Activated CD8-positive, alpha-beta memory T cell treated with anti-CD3 and anti-CD28 coated beads for 36 hours (primary cell): ENCODE results near the gene C9. TPM values are rescaled to one million over a fixed set of nuclear protein-coding genes. Genes with fewer than 3 reads are reported as not detected.
"Not testable (repeated sequence)": the region's sequence is repeated elsewhere in the genome, so short reads cannot be mapped to it uniquely, and the experiment has no call there.

Experiments
- CTCF ChIA-PET: fragments of 350-600 bp; sonication (Branson Sonifier 250); formaldehyde crosslinking; loops from one replicate; lab custom pipeline; 2021; ENCODE audit warnings: antibody characterized with exemption; lab: Charles Lee
- POLR2A ChIA-PET: fragments of 350-600 bp; sonication (Branson Sonifier 250); formaldehyde crosslinking; loops from one replicate; lab custom pipeline; 2021; ENCODE audit warnings: antibody characterized with exemption; lab: Charles Lee
- total RNA-seq, 2 experiments: library from RNA; stranded (reverse); gene quantifications; one replicate each; pipeline ENCODE4 v1.2.3, GENCODE V29; 2021

C9 gene
- not detected for total RNA-seq

DNA sequence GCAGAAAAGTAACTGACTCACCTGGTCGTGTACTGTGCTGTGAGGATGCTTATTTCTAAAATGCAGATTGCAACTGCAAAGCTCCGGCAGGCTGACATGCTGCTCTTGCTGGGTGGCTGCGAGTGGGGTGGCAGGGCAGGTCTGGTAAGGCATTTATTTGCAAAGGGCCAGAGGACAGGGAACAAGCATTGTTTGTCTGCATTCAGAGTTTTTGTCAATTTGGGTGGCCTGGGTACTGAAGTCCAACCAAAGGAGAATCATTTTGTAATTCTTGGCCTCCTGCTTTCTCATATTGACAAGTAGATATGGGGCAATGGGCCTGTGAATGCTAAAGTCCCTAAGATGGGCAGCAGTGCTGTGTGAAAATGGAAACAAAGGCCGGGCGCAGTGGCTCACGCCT is at the start of gene C9:
Gene C9, minus strand, starts transcription at position 129 of the 400 bp plus-strand sequence. Its CDS starts 31 bp downstream, at position 98.
- ChIA-PET CTCF (no interaction called here), POLR2A (no interaction called here)

DNA sequence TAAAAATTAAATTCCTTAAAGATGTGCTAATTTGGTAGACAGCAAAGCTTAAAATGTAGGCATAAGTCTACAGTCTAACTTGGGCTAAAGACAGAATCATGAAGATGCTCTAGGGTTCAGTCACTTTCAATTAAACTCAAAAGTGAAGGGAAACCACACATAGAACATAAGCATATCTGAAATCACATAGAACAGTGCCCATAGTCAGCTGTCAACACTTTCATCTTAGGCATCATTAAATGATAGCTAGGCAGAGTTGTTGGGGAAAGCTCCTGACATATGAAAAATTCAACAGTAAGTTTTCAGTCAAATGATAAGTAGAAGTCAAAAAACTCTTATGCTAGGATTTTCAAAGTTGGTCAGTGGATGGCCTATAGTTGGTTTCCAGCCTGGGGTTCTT is 49.5 kb upstream of the C9 start:
- POLR2A ChIA-PET, result no interaction called here

DNA sequence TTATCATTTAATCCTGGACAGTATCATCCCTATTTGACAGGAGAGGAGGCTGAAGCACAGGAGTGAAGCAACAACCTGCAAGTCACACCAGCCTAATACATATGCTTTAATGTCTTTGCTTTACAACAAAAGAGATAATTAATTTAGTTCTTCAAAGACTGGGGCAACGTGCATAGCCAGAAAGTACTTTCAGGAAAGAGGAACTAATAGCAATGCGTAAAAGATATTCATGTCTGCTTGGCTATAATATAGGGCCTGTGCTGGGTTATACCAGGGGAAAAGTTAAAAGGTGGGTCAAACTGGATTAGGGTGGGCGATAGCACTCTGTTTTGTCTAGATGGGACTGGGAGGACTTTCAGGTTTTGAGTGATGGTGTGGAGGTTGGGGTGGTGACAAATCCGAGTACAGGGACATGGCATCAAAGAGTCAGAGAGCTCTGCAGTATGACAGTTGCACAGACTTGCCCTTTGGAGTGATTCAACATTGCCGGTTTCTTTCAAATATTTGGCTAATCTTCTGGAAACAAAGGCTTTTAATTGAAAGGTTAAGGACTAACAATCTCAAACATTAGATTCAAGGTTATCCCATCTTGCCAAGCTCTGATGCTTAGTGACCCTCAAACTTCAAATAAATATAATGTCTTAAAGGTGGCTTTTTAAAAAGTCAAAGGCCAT is 48.6 kb upstream of the C9 start:
- POLR2A ChIA-PET, result no interaction called here
- CTCF ChIA-PET, result no interaction called here

More for the DNA sequence above, 49.5 kb upstream of the C9 start:
- CTCF ChIA-PET, result no interaction called here

DNA sequence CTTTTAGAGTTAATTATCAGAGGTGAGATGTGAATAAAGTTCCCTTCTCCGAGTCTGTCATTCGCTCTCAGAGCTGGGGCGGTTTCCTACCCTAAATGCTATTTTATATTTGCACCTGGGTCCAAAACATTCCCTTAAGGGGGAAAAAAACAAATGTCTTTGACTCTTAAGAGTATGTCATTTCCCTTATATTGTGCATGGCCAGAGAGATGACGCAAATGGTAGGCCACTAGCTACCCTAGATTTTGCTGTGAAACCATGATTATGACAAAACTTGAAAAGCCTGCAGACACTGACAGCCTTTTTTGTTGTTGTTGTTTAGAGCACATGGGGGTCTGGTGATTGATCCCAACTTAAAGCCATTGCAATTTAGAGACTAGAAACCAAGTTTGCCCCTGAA is 47.7 kb upstream of the C9 start:
- ChIA-PET POLR2A (no interaction called here), CTCF (no interaction called here)

DNA sequence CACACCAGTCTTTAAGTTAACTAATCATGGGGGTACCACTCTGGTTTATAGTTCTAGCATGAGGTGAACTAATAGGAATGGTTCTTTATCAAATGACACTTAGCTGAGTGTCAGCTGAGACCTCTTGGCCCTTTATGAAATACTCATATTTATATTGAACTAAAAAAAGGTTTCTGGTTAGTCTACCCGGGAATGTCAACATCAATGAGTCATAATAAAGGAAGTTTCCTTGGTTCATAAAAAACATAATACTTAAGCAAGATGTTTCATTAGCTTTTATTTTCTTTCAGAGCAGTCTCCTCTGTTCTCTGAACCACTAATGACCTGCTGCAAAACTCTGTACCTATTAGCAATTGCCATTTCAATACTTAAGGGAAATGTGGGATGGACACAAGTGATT is 46.8 kb upstream of the C9 start:
- CTCF ChIA-PET, result no interaction called here
- POLR2A ChIA-PET, result no interaction called here

DNA sequence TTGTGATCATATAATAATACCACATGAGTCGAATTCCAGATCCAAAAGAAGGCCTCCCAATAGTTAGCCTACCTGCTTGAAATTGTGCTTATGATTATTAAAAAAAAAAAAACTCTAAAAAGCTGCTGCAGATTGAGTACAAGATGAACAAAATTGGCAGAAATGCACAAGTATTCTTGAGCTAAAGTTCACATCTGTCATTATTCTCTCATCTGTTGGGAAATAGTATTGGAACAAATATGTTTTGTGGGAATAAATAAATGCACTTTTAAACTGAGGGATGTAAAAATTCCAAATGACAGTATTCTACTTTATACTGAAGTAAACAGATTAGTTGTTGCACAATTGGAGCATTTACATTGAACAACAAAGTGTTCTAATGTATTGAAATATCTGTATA is 44.7 kb upstream of the C9 start:
- POLR2A ChIA-PET, result no interaction called here
- CTCF ChIA-PET, result interaction anchor here (0.7 kb wide), 1 partner anchor 1103 kb away, joined by 3 read pairs; no protein-coding TSS in a partner anchor

DNA sequence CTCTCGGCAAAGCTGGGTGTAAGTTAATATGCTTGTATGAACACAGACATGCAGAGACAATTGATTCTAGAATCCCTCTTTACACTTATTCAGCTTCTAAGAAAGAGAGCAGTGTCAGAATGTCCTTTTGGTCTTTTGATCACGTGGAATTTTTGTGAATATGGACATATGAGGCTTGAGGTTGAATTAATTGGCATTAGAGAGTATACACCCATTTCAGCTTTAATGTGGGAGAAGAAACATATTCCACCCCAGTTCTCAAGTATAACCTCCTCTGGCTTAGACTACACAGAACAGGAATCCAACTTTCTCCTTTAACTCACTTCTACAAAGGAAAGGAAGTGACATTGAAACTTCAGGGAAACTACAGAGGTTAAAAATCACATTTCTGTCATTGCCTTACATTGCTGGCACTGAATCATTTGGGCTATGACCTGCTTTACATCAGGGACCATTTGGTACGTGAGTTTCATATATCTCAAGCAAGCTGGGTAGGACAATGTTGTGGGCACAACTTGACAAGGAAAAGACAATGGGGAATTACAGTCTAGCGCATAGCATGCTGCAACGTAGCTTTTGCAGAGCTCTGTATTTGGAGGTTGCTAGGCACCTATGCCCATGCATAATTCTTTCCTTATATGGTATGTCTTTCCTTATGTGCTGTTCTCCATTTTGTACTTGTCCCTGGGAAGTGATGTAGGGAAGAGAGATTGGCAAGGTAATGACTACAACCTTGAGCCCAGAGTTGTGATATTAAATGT is 41.0 kb upstream of the C9 start:
- POLR2A ChIA-PET, result no interaction called here
- CTCF ChIA-PET, result no interaction called here

DNA sequence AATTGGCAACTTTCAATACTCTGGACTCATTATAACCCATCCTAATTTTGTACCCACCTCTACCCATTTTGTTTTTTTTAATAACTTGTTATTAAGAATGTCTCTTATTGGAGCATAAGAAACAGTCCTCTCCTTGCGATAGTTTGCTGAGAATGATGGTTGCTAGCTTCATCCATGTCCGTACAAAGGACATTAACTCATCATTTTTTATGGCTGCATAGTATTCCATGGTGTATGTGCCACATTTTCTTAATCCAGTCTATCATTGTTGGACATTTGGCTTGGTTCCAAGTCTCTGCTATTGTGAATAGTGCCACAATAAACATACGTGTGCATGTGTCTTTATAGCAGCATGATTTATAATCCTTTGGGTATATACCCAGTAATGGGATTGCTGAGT is 39.5 kb upstream of the C9 start:
- CTCF ChIA-PET, result not testable (repeated sequence)
- POLR2A ChIA-PET, result interaction anchor here (0.6 kb wide), 1 partner anchor 377 kb away, joined by 4 read pairs; no protein-coding TSS in a partner anchor

DNA sequence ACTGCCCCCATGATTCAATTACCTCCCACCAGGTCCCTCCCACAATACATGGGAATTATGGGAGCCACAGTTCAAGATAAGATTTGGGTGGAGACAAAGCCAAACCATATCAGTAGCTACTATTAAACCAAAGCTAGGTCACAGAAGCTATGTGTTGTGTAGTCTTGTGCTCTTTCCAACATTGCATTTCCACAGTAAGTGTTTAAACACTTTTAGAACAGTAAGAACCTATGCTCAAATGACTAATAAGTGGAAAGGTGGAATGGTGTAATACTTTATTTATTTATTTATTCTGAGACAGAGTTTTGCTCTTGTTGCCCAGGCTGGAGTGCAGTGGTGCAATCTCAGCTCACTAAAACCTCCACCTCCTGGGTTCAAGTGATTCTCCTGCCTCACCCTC is 37.8 kb upstream of the C9 start:
- POLR2A ChIA-PET, CTCF ChIA-PET: not testable (repeated sequence)

DNA sequence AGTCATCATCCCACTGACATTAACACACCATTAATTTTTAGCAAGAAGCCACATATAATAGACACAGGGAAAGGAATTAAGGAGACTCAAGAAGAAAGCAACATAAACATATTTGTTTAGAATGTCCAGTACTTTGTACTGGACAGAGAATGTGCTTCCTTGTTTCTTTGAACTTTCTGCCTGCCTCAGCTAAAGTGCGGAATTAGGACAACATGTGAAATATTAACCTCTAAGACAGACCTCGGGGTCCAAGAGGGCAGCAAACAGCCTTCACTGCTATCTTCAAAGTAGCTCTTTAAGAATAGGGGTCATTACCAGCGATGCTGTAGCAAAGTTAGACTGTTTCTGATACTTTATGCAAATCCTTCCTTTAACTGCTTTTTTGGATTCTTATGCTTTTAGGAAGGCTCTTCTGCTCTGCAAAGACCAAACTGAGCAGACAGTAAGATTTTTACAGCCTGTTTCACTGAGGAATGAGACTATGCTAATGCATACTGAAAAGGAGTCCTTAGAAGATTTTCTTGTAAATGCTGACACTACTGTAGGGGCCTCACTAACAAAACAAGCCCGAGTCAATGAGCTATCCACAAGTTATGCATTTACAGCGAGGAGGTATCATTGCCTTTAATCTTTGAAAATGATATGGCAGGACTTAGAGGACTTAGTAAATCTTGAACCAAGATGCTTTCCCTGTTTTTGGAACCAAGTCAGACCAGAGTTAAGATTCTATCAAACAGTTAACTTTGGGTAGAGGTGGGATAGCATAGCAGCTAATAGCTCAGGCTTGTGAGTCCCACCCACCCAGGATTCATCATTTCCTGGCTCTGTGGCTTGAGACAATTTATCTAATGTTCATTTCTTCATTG is 36.7 kb upstream of the C9 start:
- POLR2A ChIA-PET, result interaction anchor here (0.7 kb wide), 1 partner anchor 139 kb away, joined by 7 read pairs; no protein-coding TSS in a partner anchor
- CTCF ChIA-PET, result no interaction called here

DNA sequence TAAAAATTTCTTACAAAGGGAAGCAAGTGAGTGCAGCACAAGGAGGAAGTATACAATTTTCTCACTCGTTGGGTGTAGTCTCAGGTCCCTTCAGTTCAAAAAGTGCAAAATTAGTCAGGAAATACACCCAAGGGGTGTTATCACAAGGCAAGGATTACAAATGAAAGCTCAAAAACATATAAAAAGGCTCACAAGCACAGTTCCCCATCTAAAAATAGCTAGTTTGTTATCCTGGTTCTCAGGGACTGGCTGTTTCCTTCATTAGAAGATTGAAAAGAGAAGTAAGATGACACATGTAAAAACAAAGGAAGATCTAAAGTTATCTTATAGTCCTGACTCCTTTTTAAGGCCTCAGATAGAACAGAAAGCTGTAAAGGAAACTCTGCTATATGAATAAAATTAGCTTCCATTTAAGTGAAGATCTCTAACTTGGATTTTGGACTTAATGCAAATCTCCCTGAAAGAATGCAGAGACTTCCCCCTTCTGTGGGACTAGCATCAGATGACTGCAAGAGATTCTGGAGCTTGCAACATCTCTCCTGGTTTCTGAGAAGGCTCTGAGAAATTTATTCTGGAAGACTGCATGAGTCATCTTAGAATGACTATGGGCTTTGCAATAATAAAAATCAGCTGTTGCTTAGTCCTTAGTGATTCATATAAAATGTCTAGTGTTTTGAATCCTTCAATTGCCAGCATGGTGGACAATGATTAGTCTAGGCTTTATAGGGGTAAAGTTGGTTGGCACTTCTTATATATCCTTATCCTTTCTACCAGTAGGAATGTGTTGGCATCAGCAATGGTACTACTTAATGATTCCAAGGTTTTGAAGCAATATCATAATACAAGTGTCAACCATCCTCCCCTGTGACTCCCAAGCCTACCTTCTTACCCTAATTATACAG is 35.1 kb upstream of the C9 start:
- CTCF ChIA-PET, result interaction anchor here (1.0 kb wide), 1 partner anchor 22 kb away, joined by 3 read pairs; no protein-coding TSS in a partner anchor
- POLR2A ChIA-PET, result no interaction called here

DNA sequence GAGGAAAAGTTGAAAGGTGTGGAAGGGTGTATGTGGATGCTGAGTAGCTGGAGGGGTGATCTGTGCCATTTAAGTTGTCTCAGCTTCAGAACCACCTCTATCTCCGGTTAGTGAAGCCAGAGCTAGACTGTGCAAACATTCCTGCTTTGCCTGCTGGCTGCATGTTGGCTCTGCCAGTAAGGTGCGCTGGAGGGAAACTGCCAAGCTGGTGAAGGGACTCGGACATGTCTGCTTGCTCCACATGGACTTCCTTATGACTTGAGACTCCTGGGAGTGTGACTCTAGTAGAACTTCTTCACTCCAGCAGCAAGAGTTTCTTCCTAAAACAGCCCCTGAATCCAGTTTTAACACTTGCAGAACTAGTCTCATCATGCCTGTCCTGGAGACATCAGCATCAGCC is 32.5 kb upstream of the C9 start:
- ChIA-PET CTCF (interaction anchor here (1.3 kb wide), 1 partner anchor 21 kb away, joined by 3 read pairs; no protein-coding TSS in a partner anchor), POLR2A (no interaction called here)

DNA sequence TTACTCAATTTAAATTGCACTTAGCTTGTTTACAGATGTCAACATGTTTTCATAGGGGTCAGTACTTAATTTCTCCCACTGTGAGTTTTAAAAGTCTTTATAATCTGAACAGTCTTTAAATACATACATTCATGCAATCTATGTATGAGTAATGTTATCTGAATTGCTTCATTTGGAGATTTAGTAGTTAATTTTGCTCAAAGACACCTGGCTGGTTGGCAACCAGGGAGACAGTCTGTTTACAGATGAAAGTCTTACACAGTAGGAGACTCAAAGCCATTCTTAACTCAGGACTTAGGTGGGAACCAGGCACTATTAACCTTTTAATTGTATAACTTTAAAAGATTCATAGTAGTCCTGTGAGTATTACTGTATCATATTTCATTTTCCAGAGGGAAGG is 31.2 kb upstream of the C9 start:
- ChIA-PET CTCF (interaction anchor here (2.3 kb wide), 1 partner anchor 19 kb away, joined by 6 read pairs; no protein-coding TSS in a partner anchor), POLR2A (no interaction called here)

DNA sequence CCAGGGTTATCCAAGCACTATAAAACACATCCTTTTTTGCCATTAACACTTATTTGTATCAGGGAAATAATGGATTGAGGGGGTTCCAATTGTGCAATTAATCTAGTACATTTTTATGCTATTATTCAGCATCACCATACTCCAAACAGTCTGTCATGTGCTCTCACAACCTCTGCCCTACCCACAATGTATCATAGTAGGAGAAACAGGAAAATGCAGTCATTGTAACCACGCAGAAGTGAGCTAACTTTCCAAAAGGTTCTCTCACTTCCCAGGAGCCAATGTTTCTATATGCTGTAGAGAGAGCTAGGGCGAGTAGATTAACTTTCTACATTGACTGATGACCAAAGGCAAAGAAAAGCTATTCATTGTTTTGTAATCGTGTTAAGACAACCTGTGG is 30.7 kb upstream of the C9 start:
- ChIA-PET CTCF (interaction anchor here (2.3 kb wide), 1 partner anchor 18 kb away, joined by 6 read pairs; no protein-coding TSS in a partner anchor), POLR2A (no interaction called here)

DNA sequence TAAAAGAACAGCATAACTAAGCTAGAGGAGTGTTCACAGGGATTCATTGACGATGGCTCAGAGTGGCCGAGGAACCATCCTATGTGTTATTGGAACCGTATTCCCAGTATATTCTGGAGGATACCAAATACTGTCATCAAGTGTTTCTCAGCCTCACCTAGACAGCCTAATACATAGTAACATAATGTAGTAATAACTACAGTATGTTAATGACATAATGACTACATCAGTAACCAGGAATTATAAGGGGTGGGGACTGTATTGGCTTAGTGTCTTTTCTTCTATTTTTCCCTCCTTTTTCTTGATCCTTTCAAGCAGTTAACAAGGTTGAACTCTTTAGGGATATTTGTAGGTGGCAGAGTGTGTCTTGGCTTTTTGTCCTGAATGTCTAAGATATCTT is 26.6 kb upstream of the C9 start:
- POLR2A ChIA-PET, result no interaction called here
- CTCF ChIA-PET, result no interaction called here

DNA sequence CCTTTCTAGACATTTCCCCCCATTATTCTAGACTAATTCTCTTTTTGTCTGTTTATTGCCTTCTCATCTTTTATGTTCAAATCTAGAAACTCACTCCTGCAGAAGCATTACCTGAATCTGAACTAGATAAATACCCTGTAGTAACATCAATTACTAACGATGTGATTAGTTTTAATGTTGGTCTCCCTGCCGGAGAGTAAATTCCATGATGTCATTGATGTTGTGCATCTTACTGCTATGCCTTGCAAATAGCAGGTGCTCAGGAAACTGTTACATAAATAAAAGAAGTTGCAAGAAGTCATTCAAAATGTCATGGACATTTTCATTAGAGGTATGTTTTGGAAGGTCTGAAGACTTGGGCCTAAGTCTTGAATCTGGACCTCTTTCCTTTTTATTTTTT is 23.0 kb upstream of the C9 start:
- ChIA-PET POLR2A (no interaction called here), CTCF (no interaction called here)

DNA sequence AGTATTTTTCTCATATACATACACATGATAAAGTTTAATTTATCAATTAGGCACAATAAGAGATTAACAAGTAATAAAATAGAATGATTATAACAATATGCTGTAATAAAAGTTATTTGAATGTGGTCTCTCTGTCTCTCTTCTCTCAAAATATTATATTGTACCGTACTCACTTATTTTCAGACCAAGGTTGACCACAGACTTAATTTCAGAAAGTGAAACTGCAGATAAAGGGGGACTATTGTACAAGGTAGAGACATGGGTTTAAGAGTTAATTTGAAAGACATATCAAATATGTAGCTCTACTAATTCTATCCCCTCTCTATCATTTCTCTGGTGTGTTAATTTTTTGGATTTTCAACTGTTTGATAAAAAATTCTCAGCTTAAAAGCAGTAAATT is 20.0 kb upstream of the C9 start:
- POLR2A ChIA-PET, result no interaction called here
- CTCF ChIA-PET, result interaction anchor here (0.8 kb wide), 1 partner anchor 8 kb away, joined by 3 read pairs; no protein-coding TSS in a partner anchor

DNA sequence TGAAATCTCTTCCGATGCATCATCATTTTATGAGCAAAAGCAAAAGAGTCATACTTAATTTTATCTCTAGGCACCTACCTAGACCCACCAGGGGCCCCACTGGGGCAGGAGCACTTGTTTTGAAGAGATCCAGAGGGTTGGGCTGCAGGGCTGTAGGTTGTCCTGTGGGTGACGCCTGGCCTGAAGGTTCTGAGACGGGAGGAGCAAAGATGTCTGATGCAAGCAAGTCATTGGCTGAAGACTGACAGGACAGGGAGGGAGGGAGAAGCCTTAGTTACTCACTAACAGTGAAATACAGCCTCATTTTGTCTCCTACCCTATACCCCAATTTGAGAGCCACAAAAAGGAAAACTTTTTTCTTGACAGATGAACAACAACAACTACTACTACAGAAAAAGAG is 17.1 kb upstream of the C9 start:
- ChIA-PET CTCF (no interaction called here), POLR2A (no interaction called here)

DNA sequence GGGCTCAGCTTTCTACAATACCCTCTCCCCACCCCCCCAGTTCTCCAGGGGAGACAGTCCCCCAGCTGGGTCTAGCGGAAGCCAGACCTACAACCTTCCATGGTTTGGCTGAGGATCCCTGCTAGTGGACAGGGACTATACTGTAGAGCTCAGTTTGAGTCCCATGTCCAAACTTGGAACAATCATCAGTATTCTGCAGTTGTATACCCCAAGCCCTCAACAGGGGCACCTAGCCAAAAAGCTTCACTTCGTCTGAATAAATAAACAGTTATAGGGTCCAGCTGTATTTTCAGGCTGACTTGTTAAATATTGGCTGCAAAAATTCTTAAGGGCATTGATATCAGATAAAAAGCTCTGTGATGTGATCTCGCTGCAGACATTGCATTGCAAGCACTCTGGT is 15.4 kb upstream of the C9 start:
- POLR2A ChIA-PET, result no interaction called here
- CTCF ChIA-PET, result no interaction called here
